GM12874 (cell line): ENCODE data around the gene MBD3.

Experiments used
- TF ChIP-seq, protein P1 (sequence below): IDR thresholded peaks from 2 replicates; pipeline ENCODE4 v1.5.1; 2011; ENCODE audit warnings: low read depth, mild to moderate bottlenecking, control low read depth, low read length, moderate library complexity; ENCODE audit not compliant: insufficient read depth

Gene MBD3

DNA sequence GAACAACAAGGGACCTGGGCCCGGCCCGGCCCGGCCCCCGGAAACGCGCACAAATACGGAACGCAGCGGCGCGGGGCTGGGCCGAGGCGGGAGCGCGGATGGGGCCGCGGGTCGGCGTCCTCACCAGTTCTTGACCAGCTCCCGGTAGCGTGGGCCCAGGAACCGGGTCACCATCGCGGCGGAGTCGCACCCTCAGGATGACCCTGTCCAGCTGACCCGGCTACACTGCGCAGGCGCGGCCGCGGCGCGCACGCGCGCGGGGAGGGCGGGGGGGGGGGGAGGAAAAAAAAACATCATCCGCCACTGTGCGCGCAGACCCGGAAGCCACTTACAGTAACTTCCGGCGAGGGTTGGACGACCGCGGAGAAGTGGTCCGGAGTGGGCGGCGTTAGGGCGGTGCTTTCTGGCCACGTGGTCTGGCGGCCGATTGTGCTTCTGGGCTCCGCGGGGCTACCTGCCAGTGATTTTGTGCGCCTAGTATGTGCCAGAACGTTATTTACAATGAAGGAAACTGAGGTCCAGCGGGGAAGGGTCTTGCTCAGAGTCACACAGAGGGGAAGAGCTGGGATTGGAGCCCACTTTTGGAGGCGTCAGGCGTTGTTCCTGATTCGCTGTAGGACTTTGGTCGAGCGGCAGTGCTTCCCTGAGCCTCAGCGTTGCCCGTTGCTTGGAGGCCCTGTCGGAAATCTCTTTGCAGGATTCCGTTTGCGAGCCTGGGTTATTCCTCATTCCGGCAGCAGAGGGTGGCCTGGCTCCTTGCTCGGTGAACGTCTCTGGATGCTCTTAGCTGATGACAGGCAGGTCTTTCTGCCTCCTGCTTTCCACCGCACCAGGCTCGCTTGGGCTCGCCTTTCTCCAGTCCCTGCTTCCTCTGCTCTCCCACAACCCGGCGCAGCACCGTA lies 12.8 kb upstream of the MBD3 start, which contains the start of gene UQCR11:
Gene UQCR11 (minus strand): TSS at position 227 of the 902 bp plus-strand sequence. CDS start 53 bp downstream, at position 174.
- TF ChIP-seq, protein P1, sequence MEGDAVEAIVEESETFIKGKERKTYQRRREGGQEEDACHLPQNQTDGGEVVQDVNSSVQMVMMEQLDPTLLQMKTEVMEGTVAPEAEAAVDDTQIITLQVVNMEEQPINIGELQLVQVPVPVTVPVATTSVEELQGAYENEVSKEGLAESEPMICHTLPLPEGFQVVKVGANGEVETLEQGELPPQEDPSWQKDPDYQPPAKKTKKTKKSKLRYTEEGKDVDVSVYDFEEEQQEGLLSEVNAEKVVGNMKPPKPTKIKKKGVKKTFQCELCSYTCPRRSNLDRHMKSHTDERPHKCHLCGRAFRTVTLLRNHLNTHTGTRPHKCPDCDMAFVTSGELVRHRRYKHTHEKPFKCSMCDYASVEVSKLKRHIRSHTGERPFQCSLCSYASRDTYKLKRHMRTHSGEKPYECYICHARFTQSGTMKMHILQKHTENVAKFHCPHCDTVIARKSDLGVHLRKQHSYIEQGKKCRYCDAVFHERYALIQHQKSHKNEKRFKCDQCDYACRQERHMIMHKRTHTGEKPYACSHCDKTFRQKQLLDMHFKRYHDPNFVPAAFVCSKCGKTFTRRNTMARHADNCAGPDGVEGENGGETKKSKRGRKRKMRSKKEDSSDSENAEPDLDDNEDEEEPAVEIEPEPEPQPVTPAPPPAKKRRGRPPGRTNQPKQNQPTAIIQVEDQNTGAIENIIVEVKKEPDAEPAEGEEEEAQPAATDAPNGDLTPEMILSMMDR: peak; percentile 49

DNA sequence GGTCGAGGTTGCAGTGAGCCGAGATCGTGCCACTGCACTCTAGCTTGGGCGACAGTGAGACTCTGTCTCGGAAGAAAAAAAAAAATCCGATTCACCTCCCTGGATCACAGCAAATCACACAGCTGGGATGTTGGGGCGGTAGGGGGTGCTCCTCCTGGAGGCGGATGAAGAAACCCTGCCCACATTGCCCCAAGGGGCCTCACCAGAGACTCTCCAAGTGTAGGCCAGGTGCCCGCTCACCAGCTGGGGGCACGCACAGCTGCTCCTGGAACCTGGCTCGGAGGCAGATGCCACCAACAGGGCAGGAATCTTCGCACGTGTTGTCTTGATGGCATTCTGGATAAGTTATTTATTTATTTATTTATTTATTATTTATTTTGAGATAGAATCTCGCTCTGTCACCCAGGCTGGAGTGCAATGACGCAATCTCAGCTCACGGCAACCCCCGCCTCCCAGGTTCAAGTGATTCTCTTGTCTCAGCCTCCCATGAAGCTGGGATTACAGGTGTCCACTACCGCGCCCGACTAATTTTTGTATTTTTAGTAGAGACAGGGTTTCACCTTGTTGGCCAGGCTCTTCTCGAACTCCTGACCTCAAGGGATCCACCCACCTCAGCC lies 9.5 kb upstream of the MBD3 start:
- TF ChIP-seq, protein P1: no peak

DNA sequence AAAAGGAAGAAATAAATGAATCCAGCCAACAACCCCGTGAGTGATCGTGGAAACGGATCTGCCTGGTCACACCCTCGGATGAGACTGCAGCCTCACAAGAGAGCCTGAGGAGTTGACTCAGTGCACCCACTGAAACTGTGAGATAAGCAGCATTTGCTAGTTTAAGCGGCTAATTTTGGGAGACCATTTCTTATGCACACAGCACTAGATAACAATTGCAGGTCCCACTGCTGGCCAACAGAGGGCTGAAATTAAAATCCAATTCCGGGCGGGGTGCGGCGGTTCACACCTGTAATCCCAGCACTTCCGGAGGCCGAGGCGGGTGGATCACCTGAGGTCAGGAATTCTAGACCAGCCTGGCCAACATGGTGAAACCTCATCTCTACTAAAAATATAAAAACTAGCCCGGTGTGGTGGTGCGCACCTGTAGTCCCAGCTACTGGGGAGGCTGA lies 9.0 kb upstream of the MBD3 start:
- TF ChIP-seq, protein P1: 0 out of 2 replicates have a peak, but pooled peaks have one; percentile 26

DNA sequence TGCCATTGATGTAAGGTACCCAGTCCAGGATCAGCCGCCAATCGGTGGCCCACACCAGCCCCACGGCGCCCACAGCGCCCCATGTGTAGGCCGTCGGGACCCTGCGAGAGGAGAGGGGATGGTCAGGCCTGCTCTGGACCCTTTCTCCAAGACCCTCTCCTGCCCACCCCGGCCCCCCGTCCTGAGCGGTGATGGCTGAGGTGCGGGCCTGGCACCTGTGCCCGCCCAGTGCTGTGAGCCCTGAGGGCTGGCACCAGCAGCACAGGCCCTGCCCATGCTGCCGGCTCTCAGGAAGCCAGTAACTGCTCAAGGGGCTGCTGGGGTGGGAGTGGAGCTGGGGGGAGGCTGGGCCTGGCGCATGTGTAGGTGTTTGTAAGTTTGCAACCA lies 6.8 kb upstream of the MBD3 start:
- TF ChIP-seq, protein P1: no peak

DNA sequence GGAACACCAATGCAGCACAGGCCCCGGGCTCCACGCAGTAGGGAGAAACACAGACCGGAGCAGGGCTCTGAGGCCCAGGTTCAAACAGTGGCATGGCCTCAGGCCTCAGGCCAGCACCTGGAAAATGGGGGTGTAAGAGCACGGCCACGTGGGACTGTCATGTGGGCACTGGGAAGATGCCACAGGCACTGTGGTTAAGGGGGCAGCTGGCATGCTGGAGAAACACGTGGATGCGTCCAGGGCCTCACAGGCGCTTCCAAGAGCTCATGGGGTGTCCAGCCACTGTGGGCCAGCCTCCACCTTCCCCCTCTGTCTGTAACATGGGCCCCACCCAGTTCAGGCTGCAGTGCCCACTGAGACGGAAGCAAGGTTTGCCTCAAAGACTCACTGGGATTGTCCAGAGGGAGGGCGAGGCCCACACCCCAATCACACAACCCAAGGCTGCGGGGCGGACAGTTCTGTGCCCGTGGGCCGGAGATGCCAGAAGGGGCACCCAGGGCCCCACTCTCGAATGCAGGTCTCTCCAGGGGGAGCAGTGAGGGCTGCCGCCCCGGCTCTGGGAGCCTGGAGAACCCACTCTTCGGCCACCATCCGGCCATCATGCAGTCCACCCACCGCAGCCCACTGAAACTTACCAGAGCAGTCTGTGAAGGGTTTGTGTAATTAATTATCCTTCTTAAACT lies 6.3 kb upstream of the MBD3 start:
- TF ChIP-seq, protein P1: no peak

DNA sequence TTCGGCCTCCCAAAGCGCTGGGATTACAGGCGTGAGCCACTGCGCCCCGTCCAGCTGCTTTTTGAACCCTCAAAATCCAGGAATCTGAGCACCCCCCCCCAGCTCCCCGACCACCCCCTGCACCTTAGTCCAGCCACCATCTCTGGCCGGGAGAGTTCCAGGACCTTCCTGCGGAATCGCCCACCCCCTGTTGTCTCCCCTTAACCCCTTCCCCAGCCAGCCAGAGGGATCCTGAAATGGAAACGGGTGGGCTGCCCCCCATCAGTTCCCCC lies 772 bp upstream of the MBD3 start:
- TF ChIP-seq, protein P1: no peak
